ENCODE results near the gene KDM4B. TPM values are rescaled to one million over a fixed set of nuclear protein-coding genes. Genes with fewer than 3 reads are reported as not detected.
A peak's percentile ranks its signal among the peaks of the same experiment; 100 is the strongest.

KDM4B gene
- total RNA-seq, 1 experiment from 2014 or later = 43.7 TPM

DNA sequence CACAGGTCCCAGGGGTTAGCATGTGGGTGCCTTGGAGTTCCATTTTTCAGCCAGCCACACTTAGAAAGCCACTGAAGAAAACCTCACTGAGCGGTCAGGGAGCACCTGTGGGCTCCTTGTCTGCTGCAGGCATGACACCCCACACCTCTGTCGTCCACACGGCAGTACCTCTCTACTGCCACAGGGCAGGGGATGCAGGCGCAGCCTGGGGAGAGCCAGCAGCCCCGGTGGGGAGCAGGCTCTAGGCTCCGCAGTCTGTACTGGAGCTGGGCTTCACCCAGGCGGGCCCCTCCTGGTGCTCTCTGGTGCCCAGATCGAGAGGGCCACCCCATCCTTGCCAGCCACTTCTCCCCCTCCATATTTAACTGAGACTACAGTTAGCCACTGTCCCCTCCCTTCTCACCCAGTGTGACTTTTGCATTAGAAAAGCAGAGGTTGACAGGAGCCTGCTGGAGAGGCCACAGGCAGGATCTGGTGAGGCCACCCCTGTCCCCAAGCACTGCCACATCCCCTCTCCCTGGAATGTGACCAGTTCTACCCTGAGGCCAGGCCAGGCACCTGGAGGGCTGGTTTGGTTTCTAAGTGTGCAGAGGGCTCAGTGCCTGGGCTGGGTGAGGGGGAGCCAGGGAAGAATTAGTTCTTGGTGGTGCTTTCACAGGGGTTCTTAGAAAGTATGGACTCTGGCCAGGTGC is 104.4 kb downstream of the KDM4B start:
- DNase-seq = peak; percentile 57
- Histone ChIP-seq H3K4me1 (ENCODE audit: insufficient read depth, low read length) (peaks cover 6% of the 10 kb centered on the region; the same call in 1 of the 2 replicates), H2BK15ac (ENCODE audit: low read depth, low read length) (no peak overlapping the region), H3T11ph (ENCODE audit: low read length) (no peak overlapping the region), H4K91ac (ENCODE audit: insufficient read length, low read depth, low read length) (no peak overlapping the region), H2BK5ac (ENCODE audit: insufficient read length, low read length) (no peak overlapping the region), H3K27me3 (ENCODE audit: insufficient read depth, low read length) (peaks cover 2% of the 10 kb centered on the region; the same call in 1 of the 2 replicates), H2AFZ (ENCODE audit: low read length) (no peak overlapping the region), H2BK120ac (ENCODE audit: low read depth, low read length, poor library complexity, severe bottlenecking) (no peak overlapping the region), H4K20me1 (ENCODE audit: control insufficient read depth, insufficient read depth, insufficient read length) (no peaks in the 10 kb centered on the region), H3K79me1 (ENCODE audit: insufficient read depth, low read depth, low read length, poor library complexity, severe bottlenecking) (no peaks in the 10 kb centered on the region), H3K27ac (ENCODE audit: insufficient read length, low read depth, low read length) (no peak overlapping the region), H3K14ac (ENCODE audit: insufficient read depth, low read length) (no peak overlapping the region), H3K9me3 (ENCODE audit: control insufficient read depth, low read depth, low read length) (no peaks in the 10 kb centered on the region), H3K79me2 (ENCODE audit: insufficient read depth, low read length) (no peaks in the 10 kb centered on the region), H3K18ac (ENCODE audit: insufficient read length, low read depth, low read length) (no peak overlapping the region), H3K9ac (ENCODE audit: extremely low read depth, insufficient read length, low read length) (no peak overlapping the region), H2BK12ac (ENCODE audit: insufficient read length, low read depth, low read length) (no peak overlapping the region), H2AK5ac (ENCODE audit: insufficient read length, low read length) (no peak overlapping the region), H4K8ac (replicated peaks; ENCODE audit: insufficient read length, low read depth, low read length) (no peak overlapping the region), H2BK20ac (ENCODE audit: low read depth, low read length, poor library complexity, severe bottlenecking) (no peak overlapping the region), H3K23ac (ENCODE audit: insufficient read length, low read depth, low read length) (no peak overlapping the region), H3K23me2 (ENCODE audit: insufficient read length, low read depth, low read length, poor library complexity, severe bottlenecking) (no peaks in the 10 kb centered on the region), H3K56ac (ENCODE audit: insufficient read length, low read depth, low read length) (no peak overlapping the region), H3K4me2 (ENCODE audit: insufficient read depth, insufficient read length, low read length) (no peak overlapping the region), H4K5ac (ENCODE audit: insufficient read length, low read depth, low read length) (no peak overlapping the region), H3K4ac (ENCODE audit: low read depth, low read length) (no peak overlapping the region)
- TF ChIP-seq, protein P1, sequence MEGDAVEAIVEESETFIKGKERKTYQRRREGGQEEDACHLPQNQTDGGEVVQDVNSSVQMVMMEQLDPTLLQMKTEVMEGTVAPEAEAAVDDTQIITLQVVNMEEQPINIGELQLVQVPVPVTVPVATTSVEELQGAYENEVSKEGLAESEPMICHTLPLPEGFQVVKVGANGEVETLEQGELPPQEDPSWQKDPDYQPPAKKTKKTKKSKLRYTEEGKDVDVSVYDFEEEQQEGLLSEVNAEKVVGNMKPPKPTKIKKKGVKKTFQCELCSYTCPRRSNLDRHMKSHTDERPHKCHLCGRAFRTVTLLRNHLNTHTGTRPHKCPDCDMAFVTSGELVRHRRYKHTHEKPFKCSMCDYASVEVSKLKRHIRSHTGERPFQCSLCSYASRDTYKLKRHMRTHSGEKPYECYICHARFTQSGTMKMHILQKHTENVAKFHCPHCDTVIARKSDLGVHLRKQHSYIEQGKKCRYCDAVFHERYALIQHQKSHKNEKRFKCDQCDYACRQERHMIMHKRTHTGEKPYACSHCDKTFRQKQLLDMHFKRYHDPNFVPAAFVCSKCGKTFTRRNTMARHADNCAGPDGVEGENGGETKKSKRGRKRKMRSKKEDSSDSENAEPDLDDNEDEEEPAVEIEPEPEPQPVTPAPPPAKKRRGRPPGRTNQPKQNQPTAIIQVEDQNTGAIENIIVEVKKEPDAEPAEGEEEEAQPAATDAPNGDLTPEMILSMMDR (conservative IDR thresholded peaks at IDR 0.05) = peak; percentile 37; the same call in 2 of the 3 replicates
- Mint-ChIP-seq H3K9me3 (no peaks in the 10 kb centered on the region), H3K4me1 (peaks cover 36 to 39% of the 10 kb centered on the region in 2 experiments), H3K36me3 (ENCODE audit: insufficient read depth in 1 of 3, low read depth in 3 of 3) (peaks cover 5 to 18% (median 14%) of the 10 kb centered on the region in 3 experiments; a peak in 5 of 7 replicates), H3K27ac (peak overlapping the region; percentile 86 to 89 (median 88); a peak in 5 of 7 replicates), H3K4me3 (peak overlapping the region in 1 of 2 experiments; percentile 44; a peak in 2 of 5 replicates), H3K27me3 (ENCODE audit: low read depth) (no peaks in the 10 kb centered on the region)
- WGBS (ENCODE audit: extremely low coverage, insufficient read length, low lambda C conversion rate) = no CpG with 5 or more reads among the region's 8 CpGs
